Cardiac ventricle fibroblast (primary cell): ENCODE data around the gene GAD1. TPM values are rescaled to one million over a fixed set of nuclear protein-coding genes. Genes with fewer than 3 reads are reported as not detected.

Source experiments
- total RNA-seq: library from RNA; depleted of rRNA; stranded (reverse); fragments of >200 nt; gene quantifications from 2 replicates; pipeline ENCODE4 v1.2.3, GENCODE V29; 2015

The GAD1 gene
- not detected in 2 replicates for total RNA-seq

GRCh38 chr2:170816504-170817092 is at the start of gene GAD1:
Gene GAD1, plus strand, starts transcription at chr2:170816887. Its CDS starts 1,705 bp downstream, at chr2:170818592.

GRCh38 chr2:170770008-170770605 is 46.6 kb upstream of the GAD1 start, which contains the start of gene ERICH2:
Gene ERICH2, plus strand, starts transcription at chr2:170770378. Its CDS starts 304 bp downstream, at chr2:170770682.

Other genes with a start within 250 kb of the GAD1 start
- gene SP5, start 101.5 kb upstream of the GAD1 start, total RNA-seq, result not detected in 2 replicates
- gene ERICH2, start 46.5 kb upstream of the GAD1 start, total RNA-seq, result not detected in 2 replicates
- gene GORASP2, start 112.4 kb downstream of the GAD1 start, total RNA-seq, result 67.7 and 73.3 TPM in 2 replicates